H1 (cell line): Measurements from ENCODE around the gene PAQR5. TPM values are rescaled to one million over a fixed set of nuclear protein-coding genes. Genes with fewer than 3 reads are reported as not detected.

Experiments
- CTCF ChIA-PET: fragments of 300-600 bp; sonication (Branson Sonifier 250); formaldehyde crosslinking; loops from one replicate; lab custom pipeline; 2021; ENCODE audit not compliant: partially characterized antibody; lab: Charles Lee
- POLR2A ChIA-PET: fragments of 300-600 bp; sonication (Branson Sonifier 250); formaldehyde crosslinking; loops from one replicate; lab custom pipeline; 2021; ENCODE audit warnings: inconsistent platforms; ENCODE audit not compliant: partially characterized antibody; lab: Charles Lee
- DNase-seq, 2 experiments: peaks; one replicate each; pipeline versions ENCODE4 v3.0.0 to v3.0.0-alpha.2; 2010 to 2022; ENCODE audit warnings: low spot score in 2 of 2, low read depth in 1 of 2, mixed read lengths in 1 of 2
- FAIRE-seq: peaks from 2 replicates; lab custom pipeline; 2011; peaks lifted over from hg19 to GRCh38; lab: Jason Lieb, UNC
- H2AFZ ChIP-seq: 2 replicates; pipeline ENCODE4 v1.8.1; 2012; ENCODE audit warnings: low read length, inconsistent platforms
- H2AK5ac ChIP-seq: 2 replicates; pipeline ENCODE4 v1.6.1; 2013; ENCODE audit warnings: low read depth, low read length
- H2BK120ac ChIP-seq: replicated peaks from 2 replicates; pipeline ENCODE3; 2013; ENCODE audit warnings: low read depth, low read length, inconsistent platforms
- H2BK12ac ChIP-seq: 2 replicates; pipeline ENCODE4 v1.6.1; 2013; ENCODE audit warnings: low read depth, low read length
- H2BK15ac ChIP-seq: 2 replicates; pipeline ENCODE4 v1.6.1; 2013; ENCODE audit warnings: low read length
- H2BK20ac ChIP-seq: 2 replicates; pipeline ENCODE4 v1.6.1; 2013; ENCODE audit warnings: low read length
- H2BK5ac ChIP-seq: 2 replicates; pipeline ENCODE4 v1.6.1; 2013; ENCODE audit warnings: low read depth, low read length
- H3K14ac ChIP-seq: 2 replicates; pipeline ENCODE4 v1.6.1; 2013; ENCODE audit warnings: inconsistent platforms; ENCODE audit not compliant: insufficient read length
- H3K18ac ChIP-seq: 2 replicates; pipeline ENCODE4 v1.6.1; 2013; ENCODE audit warnings: low read length; ENCODE audit errors: extremely low read depth
- H3K23ac ChIP-seq: 2 replicates; pipeline ENCODE4 v1.6.1; 2013; ENCODE audit warnings: inconsistent platforms; ENCODE audit not compliant: insufficient read length
- H3K23me2 ChIP-seq: 2 replicates; pipeline ENCODE4 v1.6.1; 2013; ENCODE audit warnings: low read depth, low read length
- H3K27ac ChIP-seq: 2 replicates; pipeline ENCODE4 v1.6.1; 2011; ENCODE audit warnings: low read depth, low read length, inconsistent platforms
- H3K27me3 ChIP-seq, 4 experiments: replicated peaks in 1 of 4; 1 replicate in 1 of 4; 2 replicates in 3 of 4; pipeline versions ENCODE4 v1.6.1 to v1.8.1; 2011 to 2013; ENCODE audit warnings: low read length in 3 of 4, mild to moderate bottlenecking in 3 of 4, inconsistent platforms in 2 of 4, mixed read lengths in 2 of 4, moderate library complexity in 1 of 4; ENCODE audit not compliant: control insufficient read depth in 3 of 4, insufficient read depth in 3 of 4; ENCODE audit errors: extremely low read depth in 1 of 4
- H3K36me3 ChIP-seq, 4 experiments: 2 replicates each; pipeline versions ENCODE4 v1.6.1 to v1.8.1; 2011 to 2013; ENCODE audit warnings: mild to moderate bottlenecking in 4 of 4, low read length in 3 of 4, moderate library complexity in 2 of 4, control low read depth in 1 of 4, inconsistent platforms in 1 of 4; ENCODE audit not compliant: insufficient read depth in 4 of 4, control insufficient read depth in 2 of 4
- H3K4ac ChIP-seq: replicated peaks from 2 replicates; pipeline ENCODE3; 2013; ENCODE audit warnings: low read length, low read depth, mixed read lengths, inconsistent platforms; ENCODE audit not compliant: insufficient read length
- H3K4me1 ChIP-seq, 4 experiments: replicated peaks in 1 of 4; 1 replicate in 1 of 4; 2 replicates in 3 of 4; pipeline versions ENCODE4 v1.6.1 to v1.8.1; 2011 to 2013; ENCODE audit warnings: low read length in 3 of 4, inconsistent platforms in 2 of 4, mixed read lengths in 1 of 4; ENCODE audit not compliant: insufficient read depth in 4 of 4, control insufficient read depth in 3 of 4
- H3K4me2 ChIP-seq, 2 experiments: 2 replicates each; pipeline versions ENCODE4 v1.6.1 to v1.8.1; 2011 to 2013; ENCODE audit warnings: low read depth in 2 of 2, low read length in 2 of 2, control low read depth in 1 of 2, inconsistent platforms in 1 of 2, mild to moderate bottlenecking in 1 of 2; ENCODE audit not compliant: insufficient read depth in 1 of 2
- H3K4me3 ChIP-seq, 4 experiments: fragments of 200-600, 300-600 bp in 1 of 4; sonication (generic), shearing (Covaris generic), sonication (Bioruptor Twin) in 1 of 4; 2 replicates each; pipeline versions ENCODE4 v1.5.1 to v1.8.1; 2011 to 2016; ENCODE audit warnings: low read length in 4 of 4, low read depth in 3 of 4, control low read depth in 2 of 4, inconsistent platforms in 2 of 4, mild to moderate bottlenecking in 2 of 4, mixed read lengths in 1 of 4, moderate library complexity in 1 of 4; ENCODE audit not compliant: insufficient read depth in 2 of 4; ENCODE audit errors: extremely low read depth in 1 of 4
- H3K56ac ChIP-seq: replicated peaks from 2 replicates; pipeline ENCODE3; 2013; ENCODE audit warnings: low read depth, mild to moderate bottlenecking, mixed read lengths, low read length, inconsistent platforms; ENCODE audit not compliant: insufficient read length
- H3K79me1 ChIP-seq: 2 replicates; pipeline ENCODE4 v1.6.1; 2013; ENCODE audit warnings: low read depth, low read length, control low read depth
- H3K79me2 ChIP-seq, 2 experiments: 2 replicates each; pipeline versions ENCODE4 v1.6.1 to v1.8.1; 2012 to 2013; ENCODE audit warnings: low read length in 2 of 2, mild to moderate bottlenecking in 2 of 2, inconsistent platforms in 1 of 2; ENCODE audit not compliant: insufficient read depth in 2 of 2, control insufficient read depth in 1 of 2
- H3K9ac ChIP-seq, 4 experiments: replicated peaks in 1 of 4; 1 replicate in 1 of 4; 2 replicates in 3 of 4; pipeline versions ENCODE4 v1.6.1 to v1.8.1; 2011 to 2013; ENCODE audit warnings: low read depth in 3 of 4, low read length in 3 of 4, control low read depth in 2 of 4, mild to moderate bottlenecking in 2 of 4, moderate library complexity in 2 of 4, inconsistent platforms in 1 of 4; ENCODE audit errors: extremely low read depth in 1 of 4
- H3K9me3 ChIP-seq, 2 experiments: 2 replicates each; pipeline versions ENCODE4 v1.6.1 to v1.8.1; 2012 to 2013; ENCODE audit warnings: mild to moderate bottlenecking in 2 of 2, moderate library complexity in 2 of 2, control low read depth in 1 of 2, inconsistent platforms in 1 of 2, low read depth in 1 of 2, low read length in 1 of 2, mixed read lengths in 1 of 2; ENCODE audit not compliant: insufficient read depth in 2 of 2
- H4K20me1 ChIP-seq, 2 experiments: replicated peaks in 1 of 2; 2 replicates each; pipeline versions ENCODE3 to v1.8.1; 2011 to 2013; ENCODE audit warnings: inconsistent platforms in 2 of 2, low read length in 2 of 2, mild to moderate bottlenecking in 1 of 2; ENCODE audit not compliant: insufficient read depth in 2 of 2, control insufficient read depth in 1 of 2
- H4K5ac ChIP-seq: 2 replicates; pipeline ENCODE4 v1.6.1; 2013; ENCODE audit warnings: low read length, low read depth, mixed read lengths, inconsistent platforms; ENCODE audit not compliant: insufficient read length
- H4K8ac ChIP-seq: 2 replicates; pipeline ENCODE4 v1.8.0; 2013; ENCODE audit warnings: mild to moderate bottlenecking, moderate library complexity, low read length, inconsistent platforms; ENCODE audit not compliant: insufficient read depth; ENCODE audit errors: extremely low read depth
- H4K91ac ChIP-seq: replicated peaks from 2 replicates; pipeline ENCODE3; 2013; ENCODE audit warnings: low read length, mixed read lengths, inconsistent platforms; ENCODE audit not compliant: insufficient read length
- ATF2 ChIP-seq: IDR thresholded peaks from 2 replicates; pipeline ENCODE4 v1.6.1; 2012; ENCODE audit warnings: low read length, inconsistent platforms
- CBX5 ChIP-seq: fragments of 300-800, 300-1000 bp; sonication (generic); IDR thresholded peaks from 2 replicates; pipeline ENCODE4 v1.7.1; 2016; ENCODE audit warnings: antibody characterized with exemption, low read length, low read depth
- POLR2AphosphoS5 ChIP-seq: IDR thresholded peaks from 2 replicates; pipeline ENCODE4 v1.6.1; 2011; ENCODE audit warnings: low read depth, low read length
- RBBP5 ChIP-seq: IDR thresholded peaks from 2 replicates; pipeline ENCODE4 v1.7.1; 2012; ENCODE audit warnings: low read depth, mild to moderate bottlenecking, inconsistent platforms, low read length, moderate library complexity, borderline replicate concordance
- SAP30 ChIP-seq: fragments of 300-600 bp; sonication (generic); IDR thresholded peaks from 2 replicates; pipeline ENCODE4 v1.7.1; 2012; ENCODE audit warnings: low read length, moderate library complexity, mild to moderate bottlenecking, inconsistent platforms; ENCODE audit not compliant: insufficient read depth, insufficient replicate concordance
- TAF1 ChIP-seq: IDR thresholded peaks from 2 replicates; pipeline ENCODE4 v1.6.1; 2011; ENCODE audit warnings: mild to moderate bottlenecking, low read depth, low read length
- WGBS, 2 experiments: shearing (Covaris generic) in 1 of 2; methylation state at CpG; one replicate each; pipeline versions ENCODE4 v1.1.6 to v1.1.7; 2013 to 2015; ENCODE audit warnings: low lambda C conversion rate in 2 of 2, mixed read lengths in 2 of 2, inconsistent platforms in 1 of 2, low coverage in 1 of 2, missing lambda C conversion rate in 1 of 2; ENCODE audit not compliant: insufficient replicate concordance in 2 of 2, insufficient coverage in 1 of 2, insufficient read length in 1 of 2; ENCODE audit errors: extremely low coverage in 1 of 2, missing lambda C conversion rate in 1 of 2; 5-methylcytosine and 5-hydroxymethylcytosine counted together
- polyA plus RNA-seq, 7 experiments: library from polyadenylated mRNA; depleted of rRNA in 3 of 7; stranded (reverse) in 5 of 7; unstranded in 2 of 7; fragments of >200 nt in 5 of 7; fragments of 200-250 nt in 2 of 7; gene quantifications; 1 replicate in 5 of 7; 2 replicates in 1 of 7; 4 replicates in 1 of 7; pipeline versions ENCODE4 v1.2.1 to v1.2.3, GENCODE V29; 2011 to 2013; ENCODE audit warnings: missing spikeins in 2 of 7, mixed read lengths in 2 of 7
- total RNA-seq: library from RNA; stranded (reverse); fragmentation: NEBNext Ultra II Directional; extraction: Animal tissue kit (Norgen Biotek cat#: 25700); gene quantifications from 2 replicates; pipeline ENCODE4 v1.2.1, GENCODE V29; 2021
- TF ChIP-seq, protein P1 (sequence below): IDR thresholded peaks from 2 replicates; pipeline ENCODE4 v1.6.1; 2011; ENCODE audit warnings: low read depth, mild to moderate bottlenecking, low read length; ENCODE audit not compliant: insufficient read depth

The PAQR5 gene
- total and polyA plus RNA-seq, 2 of the 8 experiments (the other 6 are each of a cell fraction or from before 2014, with no cell fraction given), result 8.7 to 18.1 TPM

- Histone ChIP-seq H4K20me1 (peaks cover 0 to 7% of the 10 kb centered on the region in 2 experiments), H3K18ac (no peak overlapping the region), H4K5ac (no peak overlapping the region), H3K23me2 (peaks cover 7% of the 10 kb centered on the region; the same call in 1 of the 2 replicates), H3K4ac (no peak overlapping the region), H3K56ac (no peak overlapping the region), H3K79me2 (no peaks in the 10 kb centered on the region), H3K9me3 (peaks cover 0 to 2% of the 10 kb centered on the region in 2 experiments; a peak in 1 of 4 replicates), H3K27ac (no peak overlapping the region), H3K4me1 (no peaks in the 10 kb centered on the region), H2BK120ac (no peak overlapping the region), H2AK5ac (no peak overlapping the region), H3K36me3 (peaks cover 0 to 5% (median 0%) of the 10 kb centered on the region in 4 experiments; a peak in 1 of 8 replicates), H3K14ac (no peak overlapping the region), H3K4me3 (no peak overlapping the region), H3K23ac (no peak overlapping the region), H2BK5ac (no peak overlapping the region), H4K8ac (no peak overlapping the region), H3K4me2 (no peak overlapping the region), H3K27me3 (no peaks in the 10 kb centered on the region), H2BK12ac (no peak overlapping the region), H3K9ac (no peak overlapping the region), H4K91ac (no peak overlapping the region), H2AFZ (no peak overlapping the region), H2BK20ac (no peak overlapping the region), H2BK15ac (no peak overlapping the region), H3K79me1 (no peaks in the 10 kb centered on the region)
- WGBS, 2 experiments, result 90% methylated on average over 12 of the region's 12 CpGs; no CpG with 5 or more reads in 1 of the 2 experiments
- no peak for DNase-seq
- POLR2A ChIA-PET, result no interaction called here
- CTCF ChIA-PET, result interaction anchor here (0.6 to 1.4 kb wide), 2 partner anchors 10 to 74 kb away, joined by 4 to 10 read pairs; no protein-coding TSS in a partner anchor
- no peak for FAIRE-seq
- TF ChIP-seq SAP30 (no peak), CBX5 (no peak), TAF1 (no peak), POLR2AphosphoS5 (no peak), RBBP5 (no peak), ATF2 (no peak)
- TF ChIP-seq, protein P1, sequence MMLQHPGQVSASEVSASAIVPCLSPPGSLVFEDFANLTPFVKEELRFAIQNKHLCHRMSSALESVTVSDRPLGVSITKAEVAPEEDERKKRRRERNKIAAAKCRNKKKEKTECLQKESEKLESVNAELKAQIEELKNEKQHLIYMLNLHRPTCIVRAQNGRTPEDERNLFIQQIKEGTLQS, result no peak
Measured at GRCh38 chr15:69384626-69385598, 86.2 kb downstream of the PAQR5 start.
